OCI-M2 (cell line): ENCODE results near the gene HNRNPDL.
"Not testable (repeated sequence)": the region's sequence is repeated elsewhere in the genome, so short reads cannot be mapped to it uniquely, and the experiment has no call there.

Experiments
- DNase-seq: peaks from one replicate; lab custom pipeline; 2025; ENCODE audit not compliant: unreplicated experiment; lab: John Stamatoyannopoulos, UW

The HNRNPDL gene

GRCh38 chr4:82433791-82434190 lies 3.5 kb upstream of the HNRNPDL start:
- DNase-seq = no peak

DNA sequence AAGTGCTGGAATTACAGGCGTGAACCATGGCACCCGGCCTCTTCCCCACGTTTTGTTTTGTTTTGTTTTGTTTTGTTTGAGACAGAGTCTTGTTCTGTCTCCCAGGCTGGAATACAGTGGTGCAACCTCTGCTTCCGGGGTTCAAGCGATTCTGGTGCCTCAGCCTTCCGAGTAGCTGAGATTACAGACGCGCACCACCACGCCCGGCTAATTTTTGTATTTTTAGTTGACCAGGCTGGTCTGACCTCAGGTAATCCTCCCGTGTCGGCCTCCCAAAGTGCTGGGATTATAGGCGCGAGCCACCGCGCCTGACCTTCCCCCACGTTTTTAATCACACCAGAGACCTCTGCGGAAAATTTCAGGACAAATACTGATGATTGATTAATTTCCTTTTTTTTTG lies 2.3 kb upstream of the HNRNPDL start:
- no peak for DNase-seq

DNA sequence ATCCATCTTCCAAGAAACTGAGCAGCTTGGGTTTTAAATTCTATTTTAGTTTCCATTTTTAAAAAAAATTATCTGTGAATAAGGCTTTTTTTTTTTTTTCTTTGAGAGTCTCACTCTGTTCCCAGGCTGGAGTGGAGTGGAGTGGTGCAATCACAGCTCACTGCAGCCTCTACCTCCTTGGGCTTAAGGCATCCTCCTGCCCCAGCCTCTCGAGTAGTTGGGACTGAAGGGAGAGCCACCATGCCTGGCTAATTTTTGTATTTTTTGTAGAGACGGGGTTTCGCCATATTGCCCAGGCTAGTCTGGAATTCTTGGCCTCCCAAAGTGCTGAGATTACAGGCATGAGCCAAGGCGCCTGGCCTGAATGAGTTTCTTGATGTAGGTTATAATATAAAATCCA lies 1.6 kb upstream of the HNRNPDL start:
- no peak for DNase-seq

GRCh38 chr4:82430964-82431745 lies 893 bp upstream of the HNRNPDL start:
- no peak for DNase-seq

GRCh38 chr4:82429728-82430192 lies 502 bp downstream of the HNRNPDL start:
- no peak for DNase-seq

DNA sequence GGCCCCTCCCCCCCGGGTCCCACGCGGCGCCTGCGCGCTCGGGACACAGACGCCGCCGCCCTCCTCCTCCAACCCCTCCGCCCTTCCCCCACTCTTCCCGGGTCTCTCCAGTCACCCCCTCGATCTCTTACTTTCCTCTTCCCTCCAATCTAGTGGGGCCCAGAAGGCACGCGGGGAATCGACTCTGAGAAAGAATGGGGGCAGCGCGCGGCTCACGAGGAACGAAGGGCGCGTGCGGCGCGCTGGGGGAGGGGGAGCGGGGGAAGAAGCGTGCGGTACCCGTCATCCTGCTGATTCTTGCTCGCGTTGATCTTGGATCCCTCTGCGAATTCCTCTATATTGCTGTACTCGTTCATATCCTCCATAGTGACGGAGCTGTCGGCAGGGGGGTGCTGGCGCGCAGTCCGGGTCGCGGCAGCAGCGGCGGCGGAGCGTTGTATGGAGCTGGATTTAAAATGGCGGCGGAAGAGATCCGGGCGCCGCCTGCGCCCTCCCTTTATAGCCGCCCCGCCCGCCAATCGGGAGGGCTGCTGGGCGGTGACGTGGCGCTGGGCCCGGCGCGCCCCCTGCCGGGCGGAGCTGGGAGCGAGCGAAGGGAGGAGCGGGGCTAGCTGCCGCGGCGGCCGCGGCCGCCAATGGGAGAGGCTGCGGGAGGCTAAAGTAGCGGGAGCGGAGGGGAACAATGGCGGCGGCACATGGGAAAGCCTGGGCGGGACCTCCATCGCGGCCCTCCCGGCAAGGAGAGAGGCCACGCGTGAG lies 1.1 kb downstream of the HNRNPDL start:
- DNase-seq = peak; percentile 13

DNA sequence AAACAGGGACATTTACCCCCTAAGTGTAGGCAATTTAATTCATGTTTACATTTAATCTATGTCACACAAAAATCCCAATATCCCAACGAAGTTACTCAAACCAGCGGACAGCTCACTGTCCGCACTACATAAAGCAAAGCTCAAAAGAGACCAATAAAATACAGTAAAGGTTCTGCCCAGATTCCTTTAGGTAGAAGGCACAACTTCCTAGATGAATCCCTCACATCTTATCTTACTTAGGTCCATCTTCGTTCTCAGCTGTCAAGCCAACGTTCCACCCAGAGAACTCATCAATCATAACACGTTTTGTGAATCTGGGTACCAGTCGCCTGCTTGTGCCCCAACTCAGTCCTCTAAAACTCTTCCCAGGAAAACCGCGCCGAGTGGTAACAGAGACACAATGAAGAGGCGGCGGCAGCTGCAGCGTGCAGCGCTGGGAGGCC lies 1.7 kb downstream of the HNRNPDL start:
- DNase-seq = no peak

DNA sequence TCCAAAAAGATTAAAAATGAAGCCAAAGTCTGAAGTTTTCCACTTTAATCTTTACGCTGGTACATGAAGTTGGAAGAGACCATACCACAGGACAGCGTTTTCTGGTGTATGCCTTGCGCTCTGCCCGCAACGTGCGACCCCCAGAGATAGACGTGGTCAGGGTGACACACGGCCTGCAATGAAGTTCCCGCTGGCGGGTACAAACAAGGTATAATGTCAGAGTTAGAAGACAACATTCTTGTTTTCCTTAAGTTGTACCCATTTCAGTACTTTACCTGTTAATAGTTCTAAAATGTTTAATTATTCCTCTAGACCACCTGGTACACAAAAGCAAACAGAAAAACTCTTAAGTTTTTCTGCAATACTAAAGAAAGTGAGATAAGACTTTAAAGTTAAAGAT lies 4.8 kb downstream of the HNRNPDL start:
- DNase-seq = no peak

- no peak for DNase-seq
These were observed 6.8 kb downstream of the HNRNPDL start for GRCh38 chr4:82423245-82424054.

DNA sequence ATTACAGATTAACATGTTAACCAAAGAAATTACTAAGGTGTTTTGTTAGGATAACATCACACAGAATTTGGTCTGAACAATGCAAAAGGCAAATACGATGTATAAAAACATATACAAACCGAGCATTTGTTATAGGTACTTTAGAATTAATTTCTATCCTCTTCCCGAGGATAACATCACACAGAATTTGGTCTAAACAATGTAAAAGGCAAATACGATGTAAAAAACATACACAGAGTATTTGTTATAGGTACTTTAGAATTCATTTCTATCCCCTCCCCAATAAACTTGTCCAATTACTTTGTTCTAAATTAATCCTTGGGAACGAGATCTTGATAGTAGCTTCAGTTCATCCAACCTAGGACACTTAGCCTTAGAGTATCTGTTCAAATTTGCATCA lies 7.6 kb downstream of the HNRNPDL start:
- no peak for DNase-seq

DNA sequence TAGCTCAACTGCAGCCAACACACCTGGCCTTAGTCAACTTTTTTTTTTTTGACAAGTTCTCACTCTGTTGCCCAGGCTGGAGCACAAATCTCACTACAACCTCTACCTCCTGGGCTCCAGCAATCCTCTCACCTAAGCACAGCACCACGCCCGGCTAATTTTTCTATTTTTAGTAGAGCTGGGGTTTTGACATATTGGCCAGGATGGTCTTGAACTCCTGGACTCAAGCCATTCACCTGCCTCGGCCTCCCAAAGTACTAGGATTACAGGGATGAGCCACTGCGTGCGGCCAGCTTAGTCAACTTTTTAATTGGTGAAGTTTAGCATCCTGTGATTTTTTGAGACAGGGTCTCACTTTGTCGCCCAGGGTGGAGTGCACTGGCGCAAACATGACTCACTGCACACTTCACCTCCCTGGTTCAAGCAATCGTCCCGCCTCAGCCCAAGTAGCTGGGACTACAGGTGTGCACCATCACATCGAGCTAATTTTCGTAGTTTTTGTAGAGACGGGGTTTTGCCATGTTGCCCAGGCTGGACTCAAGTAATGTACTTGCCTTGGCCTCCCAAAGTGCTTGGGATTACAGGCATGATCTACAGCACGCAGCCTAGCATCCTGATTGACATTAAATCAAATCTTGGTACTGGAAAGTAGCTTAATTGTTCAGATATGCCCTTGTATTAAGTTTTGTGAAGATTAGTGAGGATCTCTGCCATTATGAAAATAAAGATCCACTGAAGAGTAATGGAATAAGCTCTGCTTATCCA lies 8.3 kb downstream of the HNRNPDL start:
- DNase-seq = no peak

DNA sequence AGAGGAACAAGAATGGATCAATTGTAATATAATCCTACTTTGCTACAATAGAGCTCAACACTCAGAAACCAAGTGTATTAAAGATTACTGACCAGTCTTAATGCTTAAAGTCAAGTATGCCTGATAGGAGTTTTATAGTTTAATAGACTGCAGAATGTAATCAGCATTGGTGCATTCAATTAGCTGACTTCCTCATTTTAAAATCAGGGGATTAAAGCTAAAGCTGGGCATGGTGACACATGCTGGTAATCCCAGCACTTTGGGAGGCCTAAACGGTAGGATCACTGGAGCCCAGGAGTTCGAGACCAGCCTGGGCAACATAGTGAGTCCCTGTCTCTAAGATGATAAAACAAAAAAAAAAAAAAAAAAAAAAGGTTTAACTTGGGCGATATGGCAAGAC lies 10.8 kb downstream of the HNRNPDL start:
- no peak for DNase-seq

DNA sequence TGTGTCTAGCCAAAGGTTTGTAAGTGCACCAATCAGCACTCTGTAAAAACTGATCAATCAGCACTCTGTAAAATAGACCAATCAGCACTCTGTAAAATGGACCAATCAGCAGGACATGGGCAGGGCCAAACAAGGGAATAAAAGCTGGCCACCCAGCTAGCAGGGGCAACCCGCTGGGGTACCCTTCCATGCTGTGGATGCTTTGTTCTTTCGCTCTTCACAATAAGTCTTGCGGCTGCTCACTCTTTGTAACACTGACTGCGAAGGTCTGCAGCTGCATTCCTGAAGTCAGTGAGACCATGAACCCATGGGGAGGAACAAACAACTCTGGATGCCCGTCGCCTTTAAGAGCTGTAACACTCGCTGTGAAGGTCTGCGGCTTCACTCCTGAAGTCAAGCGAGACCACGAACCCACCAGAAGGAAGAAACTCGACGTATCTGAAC lies 14.3 kb downstream of the HNRNPDL start:
- DNase-seq = no peak

GRCh38 chr4:82415061-82415460 lies 15.2 kb downstream of the HNRNPDL start:
- DNase-seq = not testable (repeated sequence)

DNA sequence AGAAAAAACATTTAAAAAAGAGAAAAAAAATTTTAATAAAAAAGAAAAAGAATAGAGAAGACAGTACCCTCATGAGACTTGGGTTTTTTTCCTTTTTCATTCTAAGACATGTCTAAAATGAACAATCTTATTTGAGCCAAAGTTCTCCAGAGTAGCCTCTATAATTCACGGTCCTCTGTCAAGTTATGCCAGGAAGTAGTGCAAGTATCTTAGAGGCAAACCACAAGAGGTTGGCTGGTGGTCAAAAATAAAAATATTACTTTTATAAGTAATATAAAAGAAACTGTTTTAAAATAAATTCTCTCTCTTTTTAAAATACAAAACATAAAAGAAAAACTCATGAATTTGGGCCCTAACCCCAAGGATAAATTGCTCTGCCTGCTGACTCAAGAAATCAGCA lies 26.5 kb downstream of the HNRNPDL start:
- DNase-seq = no peak

DNA sequence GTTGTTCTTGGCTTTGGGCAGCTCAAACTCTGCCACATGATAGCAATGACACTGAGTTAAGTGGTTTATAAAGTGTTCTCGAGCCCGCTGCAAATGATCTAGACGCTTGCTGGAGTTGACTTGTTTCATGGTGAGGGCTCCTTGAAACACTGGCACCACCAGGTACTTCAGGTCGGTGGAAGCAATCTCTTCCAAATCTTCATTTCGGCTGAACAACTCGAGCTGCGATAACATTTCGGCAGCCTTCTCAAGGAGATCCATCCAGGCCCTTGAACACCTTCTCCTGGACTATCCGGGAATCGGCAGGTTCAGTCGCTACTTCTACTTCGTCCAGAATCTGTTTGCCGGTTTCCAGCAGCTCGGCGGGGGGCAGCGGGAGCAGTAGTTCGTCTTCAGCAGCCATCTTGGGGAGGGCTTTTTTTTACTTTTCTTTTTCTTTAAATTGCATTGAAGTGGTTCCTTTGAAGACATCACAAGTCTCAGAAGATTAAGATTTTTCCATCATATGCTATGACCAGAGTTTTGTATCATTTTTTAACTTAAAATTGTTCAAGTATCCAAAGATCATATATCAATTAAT lies 28.0 kb downstream of the HNRNPDL start:
- DNase-seq = no peak

DNA sequence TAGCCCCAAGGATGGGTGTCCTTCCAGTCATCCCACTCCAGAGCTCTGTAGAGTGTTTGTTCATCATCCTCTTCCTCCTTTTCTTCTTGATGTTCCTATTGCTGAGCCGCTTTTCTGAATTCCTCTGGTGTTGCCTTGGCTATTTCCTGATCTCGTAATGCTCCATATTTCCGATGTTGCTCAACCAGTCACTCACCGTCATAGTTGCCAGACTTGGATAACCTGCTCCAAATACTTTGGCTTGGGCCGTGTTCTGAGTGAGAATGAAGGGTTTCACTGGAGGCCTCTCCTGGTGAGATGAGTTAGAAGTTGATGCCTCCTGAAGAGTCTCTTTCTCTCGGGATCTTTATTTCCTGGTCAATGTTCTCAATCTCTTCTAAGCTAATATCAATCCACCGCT lies 28.7 kb downstream of the HNRNPDL start:
- no peak for DNase-seq

DNA sequence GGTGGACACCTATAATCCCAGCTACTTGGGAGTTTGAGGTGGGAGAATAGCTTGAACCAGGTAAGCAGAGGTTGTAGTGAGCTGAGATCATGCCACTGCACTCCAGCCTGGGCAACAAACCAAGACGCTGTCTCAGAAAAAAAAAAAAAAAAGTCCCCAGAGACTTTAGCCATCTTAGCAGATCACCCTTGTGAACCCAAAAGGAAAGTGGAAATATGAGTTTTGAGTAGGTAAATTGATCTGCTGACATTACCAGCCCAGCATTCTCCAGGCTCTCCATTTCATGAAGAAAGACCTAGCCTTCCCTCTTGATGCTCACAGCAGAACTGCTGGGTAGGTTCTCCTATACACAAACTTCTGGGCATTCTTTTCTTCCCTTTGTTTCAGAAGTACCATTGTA lies 32.0 kb downstream of the HNRNPDL start:
- DNase-seq = no peak

DNA sequence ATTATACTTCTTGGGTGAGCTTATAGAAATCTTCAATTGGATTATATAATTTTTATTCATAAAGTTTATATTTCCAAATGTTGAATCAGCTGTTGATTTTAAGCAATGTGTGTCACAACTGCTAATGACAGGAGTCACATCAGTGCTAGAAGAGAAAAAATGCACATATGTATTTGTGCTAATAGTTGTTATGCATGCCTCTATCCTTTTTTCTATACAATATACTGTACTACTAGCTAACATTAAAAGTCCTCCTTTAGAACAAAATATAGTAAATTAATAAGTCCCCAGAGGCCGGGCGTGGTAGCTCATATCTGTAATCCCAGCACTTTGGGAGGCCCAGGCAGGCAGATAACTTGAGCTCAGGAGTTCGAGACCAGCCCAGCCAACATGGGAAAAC lies 32.7 kb downstream of the HNRNPDL start:
- no peak for DNase-seq

- DNase-seq = no peak
These were observed 35.4 kb downstream of the HNRNPDL start for GRCh38 chr4:82394896-82395295.
